NCI-H1436 treated with DMSO at 0.1 percent for 48 hours (cell line): ENCODE data around the gene KRT27.
"Not testable (repeated sequence)": the region's sequence is repeated elsewhere in the genome, so short reads cannot be mapped to it uniquely, and the experiment has no call there.

Experiments used
- DNase-seq: peaks from one replicate; lab custom pipeline; 2025; lab: John Stamatoyannopoulos, UW

KRT27 gene

GRCh38 chr17:40755231-40755630, 27.1 kb downstream of the KRT27 start, which contains the start of gene KRT25:
TSS of gene KRT25 (minus strand) at chr17:40755331. CDS start at chr17:40755271, 60 bp downstream.
- no peak for DNase-seq

DNA sequence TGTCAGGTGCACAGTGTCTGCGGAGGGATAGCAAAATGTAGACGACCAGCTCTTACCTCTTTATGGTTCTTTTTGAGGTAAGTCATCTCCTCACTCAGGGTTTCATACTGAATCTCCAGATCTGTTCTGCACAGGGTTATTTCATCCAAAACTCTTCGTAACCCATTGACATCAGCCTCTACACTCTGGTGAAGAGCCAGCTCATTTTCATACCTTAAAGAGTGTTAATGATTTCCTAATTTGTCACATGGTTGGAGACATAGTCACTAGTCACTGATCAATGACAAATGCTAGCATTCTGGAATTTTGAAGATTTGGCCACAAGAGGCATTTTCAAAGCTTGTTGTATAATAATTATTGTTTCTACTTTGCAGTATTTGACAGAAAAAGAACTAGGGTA, 28.5 kb downstream of the KRT27 start:
- no peak for DNase-seq

DNA sequence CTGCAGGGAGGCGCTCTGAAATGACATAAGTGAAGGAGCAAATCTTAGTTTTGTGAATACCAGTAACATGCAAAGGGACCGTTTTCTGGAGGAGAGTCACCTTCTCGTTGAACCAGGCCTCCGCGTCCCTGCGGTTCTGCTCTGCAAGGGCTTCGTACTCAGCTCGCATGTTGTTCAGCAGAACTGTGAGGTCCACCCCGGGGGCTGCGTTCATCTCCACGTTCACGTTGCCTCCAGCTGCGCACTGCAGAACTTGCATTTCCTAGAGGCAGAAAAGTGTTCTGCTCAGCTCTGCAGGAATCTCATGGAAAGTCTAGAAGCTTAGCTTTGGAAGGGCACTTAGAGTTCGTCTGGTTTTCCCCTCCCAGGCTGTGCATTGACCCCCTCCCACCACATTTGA, 31.3 kb downstream of the KRT27 start:
- no peak for DNase-seq

DNA sequence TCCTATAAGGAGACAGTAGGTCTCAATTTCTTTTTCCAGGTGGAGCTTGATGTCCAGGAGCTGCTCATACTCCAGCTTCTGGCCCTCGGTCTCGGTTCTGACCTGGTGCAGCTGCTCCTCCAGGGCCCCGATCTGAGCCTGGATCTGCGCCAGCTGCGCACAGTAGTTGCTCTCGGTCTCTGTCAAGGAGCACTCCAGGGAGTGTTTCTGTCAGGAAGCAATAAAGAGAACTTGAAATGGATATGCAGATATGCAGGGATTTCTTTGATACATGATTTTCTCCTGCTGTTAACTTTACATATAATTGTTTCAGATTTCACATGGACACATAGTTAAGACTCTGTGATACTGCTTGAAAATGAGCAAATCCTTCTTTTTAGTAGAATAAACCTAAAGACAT, 32.0 kb downstream of the KRT27 start:
- DNase-seq: no peak

DNA sequence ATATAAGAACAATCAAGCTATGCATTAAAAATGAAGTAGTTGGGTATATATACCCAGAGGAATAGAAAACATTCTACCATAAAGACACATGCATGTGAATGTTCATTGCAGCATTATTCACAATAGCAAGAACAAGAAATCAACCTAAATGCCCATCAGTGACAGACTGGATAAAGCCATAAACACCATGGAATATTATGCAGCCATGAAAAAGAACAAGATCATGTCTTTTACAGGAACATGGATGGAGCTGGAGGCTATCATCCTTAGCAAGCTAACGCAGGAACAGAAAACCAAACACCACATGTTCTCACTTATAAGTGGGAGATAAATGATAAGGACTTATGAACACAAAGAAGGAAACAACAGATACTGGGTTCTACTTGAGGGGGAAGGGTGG, 33.7 kb downstream of the KRT27 start:
- DNase-seq: not testable (repeated sequence)

- DNase-seq: no peak
Measured at GRCh38 chr17:40738553-40738952, 43.8 kb downstream of the KRT27 start.

DNA sequence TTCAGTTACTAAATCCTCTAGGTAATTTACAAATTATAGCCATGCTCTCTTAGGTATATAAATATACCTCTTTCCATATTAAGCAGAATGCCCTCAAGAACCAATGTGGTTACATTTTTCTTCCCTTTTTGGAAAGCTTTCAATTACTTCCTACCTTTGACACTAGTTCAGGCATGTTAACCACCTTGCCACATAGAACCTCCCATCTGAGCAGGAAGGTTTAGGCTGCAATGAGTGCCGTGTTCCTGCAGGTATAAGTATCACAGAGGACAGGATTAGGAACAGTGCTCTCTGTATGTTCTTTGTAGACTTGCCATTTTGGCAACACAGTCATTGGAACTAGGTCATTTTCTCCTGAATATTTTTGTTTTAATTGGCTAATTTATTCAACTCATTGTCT, 47.3 kb downstream of the KRT27 start:
- no peak for DNase-seq

GRCh38 chr17:40734018-40734417, 48.3 kb downstream of the KRT27 start:
- no peak for DNase-seq

DNA sequence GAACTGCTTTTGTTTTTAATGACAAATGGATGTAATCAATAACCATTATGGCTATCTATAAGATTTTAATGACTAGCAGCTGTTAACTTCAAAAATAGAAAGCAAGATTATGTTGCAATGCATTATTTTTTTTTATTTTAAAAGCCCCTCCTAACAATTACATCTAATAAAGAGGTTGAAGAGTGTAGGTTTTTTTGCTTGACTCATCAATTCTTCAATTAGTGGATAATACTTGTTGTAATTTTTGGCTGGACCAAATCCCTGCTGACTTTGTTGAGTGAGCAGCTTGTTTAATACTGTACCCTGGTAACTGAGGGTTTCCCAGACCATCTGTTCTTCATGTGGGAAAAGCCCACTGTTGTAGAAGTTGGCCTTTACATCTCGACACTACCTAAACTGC, 51.4 kb downstream of the KRT27 start:
- no peak for DNase-seq

GRCh38 chr17:40727447-40728231, 54.7 kb downstream of the KRT27 start:
- no peak for DNase-seq

- DNase-seq: no peak
Measured at GRCh38 chr17:40726919-40727318, 55.4 kb downstream of the KRT27 start.
